ENCODE data around the gene WDR12.
"Not testable (repeated sequence)": the region's sequence is repeated elsewhere in the genome, so short reads cannot be mapped to it uniquely, and the experiment has no call there.

The WDR12 gene

GRCh38 chr2:202911512-202912341 lies at the start of gene WDR12, which contains the start of gene CARF:
WDR12 (minus strand) TSS chr2:202911673; CDS start chr2:202911476, 197 bp downstream.
CARF (plus strand) TSS chr2:202912275; CDS start chr2:202941903, 29,628 bp downstream.
- peak; percentile 92 for DNase-seq

GRCh38 chr2:202960524-202960923 lies 49.1 kb upstream of the WDR12 start:
- DNase-seq, result no peak

DNA sequence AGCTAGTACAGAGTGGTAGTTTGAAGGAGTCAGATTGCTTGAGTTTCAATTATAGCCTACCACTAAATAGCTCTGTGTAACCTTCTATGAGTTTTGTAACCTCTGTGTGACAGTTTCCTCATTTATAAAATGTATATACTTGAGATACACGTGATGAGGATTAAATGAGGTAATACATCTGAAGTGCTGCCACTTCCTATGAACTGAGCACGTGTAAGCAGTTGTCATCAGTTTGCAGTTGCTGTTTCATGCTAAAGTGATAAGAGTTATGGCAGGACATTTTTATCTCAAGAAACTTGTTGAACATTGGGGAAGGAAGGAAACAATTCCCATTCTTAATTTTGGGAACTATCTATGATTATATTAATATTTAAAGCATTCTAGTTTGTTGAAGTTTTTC lies 39.1 kb upstream of the WDR12 start:
- DNase-seq, result no peak

DNA sequence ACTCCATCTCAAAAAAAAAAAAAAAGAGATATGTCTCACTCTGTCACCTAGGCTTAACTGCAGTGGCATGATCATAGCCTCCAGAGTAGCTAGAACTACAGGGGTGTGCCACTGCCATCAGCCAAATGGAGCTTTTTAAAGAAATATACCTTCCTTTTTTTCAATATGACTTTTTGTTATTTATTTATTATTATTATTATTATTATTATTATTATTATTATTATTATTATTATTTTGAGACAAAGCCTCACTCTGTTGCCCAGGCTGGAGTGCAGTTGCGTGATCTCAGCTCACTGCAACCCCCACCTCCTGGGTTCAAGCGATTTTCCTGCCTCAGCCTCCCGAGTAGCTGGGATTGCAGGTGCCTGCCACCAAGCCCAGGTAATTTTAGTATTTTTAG lies 37.9 kb upstream of the WDR12 start:
- DNase-seq, result not testable (repeated sequence)

GRCh38 chr2:202945497-202945896 lies 34.0 kb upstream of the WDR12 start:
- no peak for DNase-seq

GRCh38 chr2:202944816-202945215 lies 33.3 kb upstream of the WDR12 start:
- no peak for DNase-seq

DNA sequence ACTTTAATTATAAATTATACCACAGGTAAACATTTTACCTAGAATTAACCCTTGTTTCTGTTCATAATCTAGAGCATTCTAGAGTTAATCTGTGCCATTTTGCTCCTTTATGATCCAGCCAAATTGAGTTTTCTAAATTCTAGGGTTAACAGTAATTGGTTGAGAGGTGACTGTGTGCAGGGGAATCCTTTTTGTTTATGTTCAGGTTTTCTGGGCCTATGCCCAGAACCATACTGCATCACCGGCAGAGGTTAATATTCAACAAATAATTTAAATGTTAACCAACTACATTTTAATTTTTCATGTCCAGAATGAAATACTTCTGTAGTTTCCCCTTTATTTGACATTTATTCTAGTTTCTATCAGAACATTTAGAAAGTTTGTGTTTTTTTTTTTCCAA lies 32.9 kb upstream of the WDR12 start:
- no peak for DNase-seq

- DNase-seq, result no peak
These were observed 30.3 kb upstream of the WDR12 start for GRCh38 chr2:202941771-202942170.

- DNase-seq, result no peak
These were observed 27.5 kb upstream of the WDR12 start for GRCh38 chr2:202938960-202939359.

GRCh38 chr2:202934456-202934855 lies 23.0 kb upstream of the WDR12 start:
- DNase-seq, result no peak

DNA sequence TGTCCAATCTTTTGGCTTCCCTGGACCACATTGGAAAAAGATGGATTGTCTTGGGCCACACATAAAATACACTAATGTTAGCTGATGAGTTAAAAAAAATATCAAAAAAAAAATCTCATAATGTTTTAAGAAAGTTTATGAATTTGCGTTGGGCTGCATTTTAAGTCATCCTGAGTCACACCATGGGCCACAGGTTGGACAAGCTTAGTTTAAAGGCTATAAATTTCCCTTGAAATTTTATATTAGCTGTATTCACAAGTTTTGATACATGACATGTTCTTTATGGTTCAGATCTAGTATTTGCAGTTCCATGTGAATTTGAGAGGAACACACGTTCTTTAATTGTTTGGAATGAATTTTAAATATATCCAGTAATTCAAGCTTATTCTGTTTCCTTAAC lies 22.5 kb upstream of the WDR12 start:
- no peak for DNase-seq

- no peak for DNase-seq
These were observed 21.7 kb upstream of the WDR12 start for GRCh38 chr2:202933139-202933510.

DNA sequence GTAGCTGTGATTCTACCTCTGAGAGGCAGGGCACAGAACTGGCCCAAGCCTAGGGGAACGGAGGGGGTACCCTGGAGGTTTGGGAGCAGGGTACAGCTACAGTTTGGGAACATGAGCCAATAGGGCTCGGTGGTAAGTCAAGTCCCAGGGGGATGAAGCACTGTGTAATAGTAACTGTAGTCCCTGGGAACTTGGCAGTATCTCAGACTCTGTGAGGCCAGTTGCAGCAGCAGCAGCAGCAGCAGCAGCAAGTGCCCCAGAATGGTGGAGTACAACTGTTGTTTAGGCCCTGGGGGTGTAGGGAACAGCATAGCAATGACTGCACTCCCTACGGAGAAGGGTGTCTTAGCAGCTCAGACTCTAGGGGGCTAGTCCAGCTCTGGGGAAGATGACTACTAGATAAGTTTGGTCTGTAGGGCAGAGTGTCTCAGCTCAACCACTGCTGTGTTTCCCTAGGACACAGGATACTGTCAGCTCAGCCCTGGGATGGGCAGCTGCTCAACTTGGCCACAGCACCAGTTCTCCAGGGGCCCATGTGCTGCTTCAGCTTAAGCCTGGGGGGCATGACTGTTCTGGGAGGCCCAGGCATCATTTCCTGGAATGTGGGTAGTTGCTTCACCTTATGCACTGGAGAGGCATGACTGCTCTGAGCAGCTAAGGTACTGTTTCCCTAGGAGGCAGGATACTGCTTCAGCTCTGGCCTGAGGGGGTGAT lies 21.1 kb upstream of the WDR12 start:
- DNase-seq, result no peak

- DNase-seq, result no peak
These were observed 7.4 kb upstream of the WDR12 start for GRCh38 chr2:202918860-202919259.

- DNase-seq, result not testable (repeated sequence)
These were observed 1.1 kb upstream of the WDR12 start for GRCh38 chr2:202912342-202913201.

GRCh38 chr2:202911203-202911511 lies 316 bp downstream of the WDR12 start:
- DNase-seq, result no peak

- DNase-seq, result no peak
These were observed 775 bp downstream of the WDR12 start for GRCh38 chr2:202910698-202911097.

GRCh38 chr2:202910250-202910649 lies 1.2 kb downstream of the WDR12 start:
- not testable (repeated sequence) for DNase-seq

DNA sequence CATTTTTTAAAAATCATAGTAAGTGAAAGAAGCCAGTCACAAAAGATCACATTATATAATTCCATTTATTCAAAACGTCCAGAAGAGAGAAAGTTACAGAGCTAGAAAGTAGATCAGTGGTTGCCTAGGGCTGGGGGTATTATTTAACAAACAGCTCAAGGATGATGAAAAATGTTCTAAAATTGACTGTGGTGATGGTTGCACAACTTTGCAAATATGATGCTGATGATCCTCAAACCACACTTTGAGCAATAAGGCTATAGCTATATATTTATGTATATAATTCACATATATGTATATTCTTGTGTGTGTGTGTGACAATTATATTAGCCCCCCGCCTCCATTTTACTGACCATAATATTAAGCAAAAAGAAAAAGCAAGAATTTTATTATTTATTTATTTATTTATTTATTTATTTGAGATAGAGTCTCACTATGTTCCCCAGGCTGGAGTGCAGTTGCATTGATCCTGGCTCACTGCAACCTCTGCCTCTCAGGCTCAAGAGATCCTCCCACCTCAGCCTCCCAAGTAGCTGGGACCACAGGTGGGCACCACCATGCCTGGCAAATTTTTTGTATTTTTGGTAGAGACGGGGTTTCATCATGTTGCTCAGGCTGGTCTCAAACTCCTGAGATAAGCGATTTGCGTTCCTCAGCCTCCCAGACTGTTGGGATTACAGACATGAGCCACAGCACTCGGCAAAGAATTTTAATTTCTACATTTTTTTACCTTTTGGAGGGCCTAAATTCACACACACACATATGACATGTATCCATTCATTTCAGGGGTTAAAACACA lies 1.9 kb downstream of the WDR12 start:
- no peak for DNase-seq

- DNase-seq, result no peak
These were observed 3.3 kb downstream of the WDR12 start for GRCh38 chr2:202908186-202908585.

- DNase-seq, result not testable (repeated sequence)
These were observed 6.0 kb downstream of the WDR12 start for GRCh38 chr2:202905507-202905906.

DNA sequence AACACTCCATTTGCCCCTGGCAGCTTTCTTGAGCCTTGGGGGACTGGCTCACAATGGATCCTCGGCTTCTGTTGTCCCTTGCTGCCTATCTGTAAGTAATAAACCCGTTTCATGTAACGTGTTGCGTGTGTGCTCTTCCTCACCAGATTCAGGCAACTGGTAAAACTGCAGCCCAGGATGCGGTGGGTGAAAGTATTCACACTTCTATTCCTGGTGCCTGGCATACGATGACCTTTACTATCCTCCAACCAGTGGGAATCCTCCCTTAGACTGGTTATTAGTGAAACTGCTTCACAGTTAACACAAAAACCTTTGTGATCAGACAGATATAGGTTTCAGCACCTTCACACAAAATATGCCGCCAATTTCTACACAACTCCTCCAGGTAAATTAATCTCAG lies 26.3 kb downstream of the WDR12 start:
- DNase-seq, result no peak

Data from CD4-positive, alpha-beta T cell treated with Interleukin-17A for 4 hours (primary cell).